ENCODE data around the gene OR51B2.

OR51B2 gene

GRCh38 chr11:5310423-5310822, 13.7 kb downstream of the OR51B2 start:
- in situ Hi-C loops (cut with MboI; ENCODE audit: low sequenced_read_pairs, unreplicated experiment) = no loop called here
- no peak for DNase-seq (ENCODE audit: low spot score)
- no peak for TF ChIP-seq CTCF (IDR thresholded peaks at IDR 0.05; ENCODE audit: borderline replicate concordance, control extremely low read depth, extremely low read depth, insufficient read depth, missing control alignments)

DNA sequence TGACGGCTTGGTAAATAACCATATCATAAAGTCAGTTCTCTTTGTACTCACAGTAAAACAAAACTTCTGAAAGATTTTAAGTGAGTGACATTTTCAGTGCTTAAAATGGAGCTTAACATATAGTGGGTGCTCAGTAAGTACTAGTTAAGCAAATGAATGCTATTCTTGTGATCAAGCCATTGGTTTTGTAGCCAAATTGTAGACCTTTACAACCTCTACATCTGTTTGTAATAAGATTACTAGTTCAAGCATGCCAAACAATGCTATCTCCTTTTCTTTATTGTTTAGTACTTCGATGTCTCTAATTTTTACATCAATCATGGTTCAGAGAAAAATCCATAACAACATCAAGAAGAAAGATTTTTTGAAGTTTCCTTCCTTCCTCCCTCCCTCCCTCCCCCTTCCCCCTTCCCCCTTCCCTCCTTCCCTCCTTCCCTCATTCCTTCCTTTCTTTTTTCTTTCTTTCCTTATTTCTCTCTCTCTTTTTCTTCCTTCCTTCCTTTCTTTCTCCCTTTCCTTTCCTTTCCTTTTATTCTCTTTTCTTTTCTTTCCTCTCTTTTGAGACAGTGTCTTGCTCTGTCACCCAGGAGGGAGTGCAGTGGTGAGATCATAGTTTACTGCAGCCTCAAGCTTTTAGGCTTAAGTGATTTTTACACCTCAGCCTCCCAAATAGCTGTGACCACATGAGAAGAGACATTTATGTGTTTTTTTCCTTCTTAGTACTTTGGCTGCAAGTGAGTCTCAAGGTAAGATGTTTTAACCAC, 16.7 kb downstream of the OR51B2 start:
- in situ Hi-C loops (cut with MboI; ENCODE audit: low sequenced_read_pairs, unreplicated experiment) = no loop called here
- no peak for TF ChIP-seq CTCF (IDR thresholded peaks at IDR 0.05; ENCODE audit: borderline replicate concordance, control extremely low read depth, extremely low read depth, insufficient read depth, missing control alignments)
- no peak for DNase-seq (ENCODE audit: low spot score)

GRCh38 chr11:5304046-5304445, 20.1 kb downstream of the OR51B2 start:
- no peak for TF ChIP-seq CTCF (IDR thresholded peaks at IDR 0.05; ENCODE audit: borderline replicate concordance, control extremely low read depth, extremely low read depth, insufficient read depth, missing control alignments)
- in situ Hi-C loops (cut with MboI; ENCODE audit: low sequenced_read_pairs, unreplicated experiment) = no loop called here
- no peak for DNase-seq (ENCODE audit: low spot score)

GRCh38 chr11:5303626-5304025, 20.5 kb downstream of the OR51B2 start:
- TF ChIP-seq CTCF (IDR thresholded peaks at IDR 0.05; ENCODE audit: borderline replicate concordance, control extremely low read depth, extremely low read depth, insufficient read depth, missing control alignments) = no peak
- in situ Hi-C loops (cut with MboI; ENCODE audit: low sequenced_read_pairs, unreplicated experiment) = no loop called here
- DNase-seq (ENCODE audit: low spot score) = no peak

DNA sequence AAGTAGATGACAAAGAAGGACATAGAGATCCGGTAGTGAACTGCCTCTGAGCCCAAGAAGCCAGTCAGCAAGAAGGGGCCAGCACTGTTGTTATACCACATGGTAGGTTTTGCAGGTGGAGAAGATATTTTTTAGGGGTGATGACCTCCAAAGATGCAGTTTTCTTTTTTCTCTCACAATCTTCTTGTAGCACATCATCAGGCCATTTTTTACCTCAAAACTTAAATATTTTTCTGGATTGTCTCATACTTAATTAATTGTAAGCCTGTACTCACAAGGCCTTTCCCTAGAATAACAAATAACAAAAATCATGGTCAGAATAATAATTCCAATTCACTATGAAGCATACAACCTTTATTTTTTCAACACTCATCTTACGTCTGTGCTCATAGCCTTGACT, 22.3 kb downstream of the OR51B2 start, which contains the start of gene OR51B4:
Gene OR51B4 (minus strand): TSS at position 101 of the 400 bp plus-strand sequence. CDS start 0 bp downstream, at position 101.
- in situ Hi-C loops (cut with MboI; ENCODE audit: low sequenced_read_pairs, unreplicated experiment) = no loop called here
- TF ChIP-seq CTCF (IDR thresholded peaks at IDR 0.05; ENCODE audit: borderline replicate concordance, control extremely low read depth, extremely low read depth, insufficient read depth, missing control alignments) = no peak
- no peak for DNase-seq (ENCODE audit: low spot score)

GRCh38 chr11:5300251-5300650, 23.8 kb downstream of the OR51B2 start:
- TF ChIP-seq CTCF (IDR thresholded peaks at IDR 0.05; ENCODE audit: borderline replicate concordance, control extremely low read depth, extremely low read depth, insufficient read depth, missing control alignments) = no peak
- in situ Hi-C loops (cut with MboI; ENCODE audit: low sequenced_read_pairs, unreplicated experiment) = no loop called here
- no peak for DNase-seq (ENCODE audit: low spot score)
